Kidney (tissue), 14 donors: ENCODE measurements around the gene KIF15. TPM values are rescaled to one million over a fixed set of nuclear protein-coding genes. Genes with fewer than 3 reads are reported as not detected.

Source experiments
- DNase-seq, 5 donors: peaks; one replicate each; pipeline ENCODE4 v3.0.0-alpha.2; 2013 to 2020
- FAIRE-seq: peaks from 2 replicates; lab custom pipeline; 2012; peaks lifted over from hg19 to GRCh38; lab: Jason Lieb, UNC
- H3K27ac ChIP-seq, 2 donors: one replicate each; pipeline ENCODE4 v1.7.0; 2013; ENCODE audit warnings: low read depth in 2 of 2, low read length in 2 of 2, inconsistent platforms in 1 of 2
- H3K27me3 ChIP-seq: one replicate; pipeline ENCODE4 v1.7.1; 2013; ENCODE audit warnings: low read length, inconsistent platforms; ENCODE audit not compliant: control insufficient read depth, insufficient read depth
- H3K36me3 ChIP-seq, 3 donors: one replicate each; pipeline versions ENCODE4 v1.7.0 to v1.7.1; 2013; ENCODE audit warnings: low read length in 3 of 3, control low read depth in 1 of 3, inconsistent platforms in 1 of 3; ENCODE audit not compliant: insufficient read depth in 3 of 3, control insufficient read depth in 2 of 3
- H3K4me1 ChIP-seq, 3 donors: one replicate each; pipeline versions ENCODE4 v1.7.0 to v1.7.1; 2013; ENCODE audit warnings: low read length in 3 of 3, inconsistent platforms in 1 of 3, low read depth in 1 of 3; ENCODE audit not compliant: control insufficient read depth in 2 of 3, insufficient read depth in 2 of 3
- H3K4me3 ChIP-seq, 3 donors: one replicate each; pipeline versions ENCODE4 v1.7.0 to v1.8.1; 2013; ENCODE audit warnings: low read length in 3 of 3, control low read depth in 1 of 3, inconsistent platforms in 1 of 3
- H3K9ac ChIP-seq, 3 donors: one replicate each; pipeline versions ENCODE4 v1.7.0 to v1.7.1; 2013; ENCODE audit warnings: low read length in 3 of 3, control low read depth in 1 of 3, inconsistent platforms in 1 of 3
- H3K9me3 ChIP-seq, 3 donors: one replicate each; pipeline versions ENCODE4 v1.7.0 to v1.7.1; 2013; ENCODE audit warnings: low read length in 3 of 3, control low read depth in 1 of 3, inconsistent platforms in 1 of 3; ENCODE audit not compliant: control insufficient read depth in 2 of 3, insufficient read depth in 1 of 3
- intact Hi-C: fragments of 100-400 bp; cut with DNase I; formaldehyde crosslinking; loops from one replicate; pipeline ENCODE4 v1.11.1; 2022
- polyA plus RNA-seq: library from polyadenylated mRNA; stranded (reverse); fragments of 350-450 nt; fragmentation: Illumina TruSeq; extraction: RNeasy Lipid Tissue Mini Kit (QIAGEN cat#74804); gene quantifications from one replicate; pipeline ENCODE4 v1.2.3, GENCODE V29; 2014; ENCODE audit warnings: low read depth, low replicate concordance; ENCODE audit not compliant: insufficient read depth
- total RNA-seq: library from RNA; stranded (reverse); fragmentation: NEBNext Ultra II Directional; extraction: Animal tissue kit (Norgen Biotek cat#: 25700); gene quantifications from one replicate; pipeline ENCODE4 v1.2.1, GENCODE V29; 2021
- TF ChIP-seq, protein P1 (sequence below): IDR thresholded peaks from 3 replicates; pipeline ENCODE4 v1.5.1; 2012; ENCODE audit warnings: mild to moderate bottlenecking, moderate library complexity, borderline replicate concordance; ENCODE audit not compliant: insufficient read depth; ENCODE audit errors: extremely low read depth
- donor health status: control.
- donor health status: control.
- donor health status: control.
- donor health status: control.
- donor health status: control.
- donor health status: DM: yes; HTN: yes; CAD: no.
- donor health status: Normal renal cell carcinoma (clear cell type).

The KIF15 gene
- total and polyA plus RNA-seq, 2 donors from 2014 or later: 0.32 to 0.72 TPM

DNA sequence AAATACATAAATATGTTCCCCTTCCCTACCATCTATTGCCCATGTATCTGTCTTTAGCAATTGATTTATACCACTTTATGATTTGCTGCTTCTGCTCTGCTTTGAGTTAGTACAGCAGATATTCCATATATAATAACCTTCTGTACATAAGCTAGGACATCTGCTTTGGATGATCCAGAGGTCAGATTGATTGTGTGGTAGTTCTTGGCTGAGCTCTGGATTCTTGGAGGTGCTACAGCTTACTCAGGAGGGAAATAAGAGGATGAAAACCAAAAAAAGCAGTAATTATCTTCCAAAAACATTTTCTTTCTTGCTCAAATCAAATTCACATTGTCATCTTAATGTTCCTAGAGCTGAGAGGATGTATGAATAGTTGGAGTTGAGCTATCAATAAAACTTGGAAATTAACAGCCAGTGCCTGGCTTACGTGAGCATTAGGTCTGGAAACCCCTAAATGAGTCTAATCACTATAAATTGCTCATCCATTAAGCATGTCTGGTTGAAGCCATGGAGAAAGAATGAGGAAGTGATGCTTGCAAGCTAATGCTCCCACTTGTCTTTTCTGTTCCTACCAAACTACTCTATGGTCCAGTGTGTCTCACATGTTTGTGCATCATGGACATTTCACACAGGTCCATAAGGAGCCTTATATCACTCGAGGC lies 63.8 kb downstream of the KIF15 start:
- Histone ChIP-seq H3K9ac (no peak overlapping the region), H3K9me3 (no peaks in the 10 kb centered on the region), H3K36me3 (no peaks in the 10 kb centered on the region), H3K4me3 (no peak overlapping the region), H3K4me1 (no peaks in the 10 kb centered on the region), H3K27ac (no peak overlapping the region), H3K27me3 (no peaks in the 10 kb centered on the region)
- intact Hi-C loops: no loop called here
- FAIRE-seq (no peak), DNase-seq (no peak)
- TF ChIP-seq, protein P1, sequence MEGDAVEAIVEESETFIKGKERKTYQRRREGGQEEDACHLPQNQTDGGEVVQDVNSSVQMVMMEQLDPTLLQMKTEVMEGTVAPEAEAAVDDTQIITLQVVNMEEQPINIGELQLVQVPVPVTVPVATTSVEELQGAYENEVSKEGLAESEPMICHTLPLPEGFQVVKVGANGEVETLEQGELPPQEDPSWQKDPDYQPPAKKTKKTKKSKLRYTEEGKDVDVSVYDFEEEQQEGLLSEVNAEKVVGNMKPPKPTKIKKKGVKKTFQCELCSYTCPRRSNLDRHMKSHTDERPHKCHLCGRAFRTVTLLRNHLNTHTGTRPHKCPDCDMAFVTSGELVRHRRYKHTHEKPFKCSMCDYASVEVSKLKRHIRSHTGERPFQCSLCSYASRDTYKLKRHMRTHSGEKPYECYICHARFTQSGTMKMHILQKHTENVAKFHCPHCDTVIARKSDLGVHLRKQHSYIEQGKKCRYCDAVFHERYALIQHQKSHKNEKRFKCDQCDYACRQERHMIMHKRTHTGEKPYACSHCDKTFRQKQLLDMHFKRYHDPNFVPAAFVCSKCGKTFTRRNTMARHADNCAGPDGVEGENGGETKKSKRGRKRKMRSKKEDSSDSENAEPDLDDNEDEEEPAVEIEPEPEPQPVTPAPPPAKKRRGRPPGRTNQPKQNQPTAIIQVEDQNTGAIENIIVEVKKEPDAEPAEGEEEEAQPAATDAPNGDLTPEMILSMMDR: no peak

DNA sequence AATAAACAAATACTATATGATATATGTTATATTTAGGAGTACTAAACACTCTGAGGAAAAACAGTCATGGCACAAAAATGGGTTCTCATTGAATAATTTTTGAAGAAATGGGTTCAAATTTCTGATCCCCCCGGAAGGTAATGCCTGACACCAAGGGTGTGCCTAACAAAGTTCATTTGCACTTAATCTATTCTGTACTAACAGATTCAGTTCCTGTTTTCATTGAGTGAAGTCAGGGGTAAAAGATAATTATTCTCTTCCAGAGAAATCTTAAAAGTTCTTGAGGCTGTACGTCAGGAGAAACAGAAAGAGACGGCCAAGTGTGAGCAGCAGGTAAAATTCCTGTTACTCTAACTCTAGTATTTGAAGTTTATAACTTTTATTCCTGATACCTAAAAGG lies 65.6 kb downstream of the KIF15 start:
- intact Hi-C loops: no loop called here
- H3K4me3 ChIP-seq: no peak overlapping the region
- no peak overlapping the region for H3K27ac ChIP-seq
- H3K4me1 ChIP-seq: no peaks in the 10 kb centered on the region
- FAIRE-seq (no peak), DNase-seq (no peak)
- H3K36me3 ChIP-seq: peaks cover 0 to 2% (median 0%) of the 10 kb centered on the region in 3 donors
- H3K9me3 ChIP-seq: no peaks in the 10 kb centered on the region
- H3K27me3 ChIP-seq: no peaks in the 10 kb centered on the region
- TF ChIP-seq, protein P1: no peak
- no peak overlapping the region for H3K9ac ChIP-seq

DNA sequence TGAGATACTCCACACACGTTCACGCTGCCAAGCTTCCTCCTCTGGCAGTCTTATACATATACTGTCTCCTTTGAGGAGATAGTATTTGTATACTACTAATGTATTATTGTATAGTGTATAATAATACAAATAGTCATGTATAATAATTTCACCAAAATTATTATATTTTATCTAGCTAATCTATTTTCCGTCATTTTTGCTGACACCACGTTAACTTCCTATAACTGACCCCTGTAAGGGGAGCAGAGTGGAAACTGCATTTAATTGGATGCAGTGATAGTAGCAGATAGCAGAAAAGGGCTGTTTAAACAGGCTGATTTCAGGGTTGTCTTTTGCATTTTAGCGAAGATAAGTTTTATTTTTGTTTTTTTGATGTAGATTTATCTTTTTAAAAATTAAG lies 69.6 kb downstream of the KIF15 start:
- TF ChIP-seq, protein P1: no peak
- H3K27me3 ChIP-seq: no peaks in the 10 kb centered on the region
- DNase-seq: no peak
- no peak overlapping the region for H3K27ac ChIP-seq
- no peaks in the 10 kb centered on the region for H3K9me3 ChIP-seq
- H3K4me1 ChIP-seq: no peaks in the 10 kb centered on the region
- FAIRE-seq: no peak
- H3K36me3 ChIP-seq: peaks cover 0 to 2% (median 0%) of the 10 kb centered on the region in 3 donors
- H3K4me3 ChIP-seq: no peak overlapping the region
- intact Hi-C loops: no loop called here
- no peak overlapping the region for H3K9ac ChIP-seq
